Panc1 (cell line): ENCODE data around the gene SCAF4. TPM values are rescaled to one million over a fixed set of nuclear protein-coding genes. Genes with fewer than 3 reads are reported as not detected.

Experiments
- ATAC-seq: fragments of 200-7000 bp; cut with Tn5 transposase; 2 replicates; pipeline ENCODE4 v1.9.1; 2020; ENCODE audit warnings: mild to moderate bottlenecking, moderate library complexity
- BruUV-seq: library from RNA; stranded (reverse); fragments of 400-500 nt; replicated peaks from 2 replicates; lab custom pipeline; 2021; lab: Mats Ljungman, UMichigan
- CTCF ChIA-PET: fragments of 300-600 bp; sonication (Branson Sonifier 250); formaldehyde crosslinking; loops from one replicate; lab custom pipeline; 2022; ENCODE audit warnings: antibody characterized with exemption; lab: Charles Lee
- POLR2A ChIA-PET: fragments of 300-600 bp; sonication (Branson Sonifier 250); formaldehyde crosslinking; loops from one replicate; lab custom pipeline; 2022; ENCODE audit warnings: antibody characterized with exemption; lab: Charles Lee
- DNase-seq: peaks from one replicate; pipeline ENCODE4 v3.0.0-alpha.2; 2010; ENCODE audit warnings: low read depth, low spot score
- H3K27ac ChIP-seq: 2 replicates; pipeline ENCODE4 v1.5.1; 2011; ENCODE audit warnings: mild to moderate bottlenecking, low read length, inconsistent platforms
- H3K27me3 ChIP-seq: fragments of 200-500 bp; sonication (Bioruptor generic); 2 replicates; pipeline ENCODE4 v1.6.0; 2014; ENCODE audit warnings: low read length, inconsistent platforms; ENCODE audit not compliant: control insufficient read depth, insufficient read depth
- H3K36me3 ChIP-seq: fragments of 200-500 bp; sonication (Bioruptor generic); 2 replicates; pipeline ENCODE4 v1.5.1; 2014; ENCODE audit warnings: inconsistent platforms, mild to moderate bottlenecking, low read length, moderate library complexity; ENCODE audit not compliant: control insufficient read depth, insufficient read depth
- H3K4me1 ChIP-seq: 2 replicates; pipeline ENCODE4 v1.5.1; 2011; ENCODE audit warnings: inconsistent platforms, mild to moderate bottlenecking, low read length, moderate library complexity; ENCODE audit not compliant: control insufficient read depth, insufficient read depth
- H3K4me3 ChIP-seq, 2 experiments: 2 replicates each; pipeline ENCODE4 v1.5.1; 2011 to 2012; ENCODE audit warnings: low read depth in 2 of 2, low read length in 2 of 2, mild to moderate bottlenecking in 2 of 2, inconsistent platforms in 1 of 2, moderate library complexity in 1 of 2
- H3K9me3 ChIP-seq: fragments of 200-500 bp; sonication (Bioruptor generic); 2 replicates; pipeline ENCODE4 v1.5.1; 2014; ENCODE audit warnings: low read depth, mild to moderate bottlenecking, inconsistent platforms, low read length, moderate library complexity; ENCODE audit not compliant: control insufficient read depth, insufficient read depth
- CTCF ChIP-seq: fragments of 450-650 bp; IDR thresholded peaks from 2 replicates; pipeline ENCODE4 v1.5.1; 2017; ENCODE audit warnings: mild to moderate bottlenecking
- POLR2AphosphoS5 ChIP-seq: IDR thresholded peaks from 2 replicates; pipeline ENCODE4 v1.6.1; 2012; ENCODE audit warnings: mild to moderate bottlenecking, low read depth, low read length, moderate library complexity
- REST ChIP-seq, 2 experiments: IDR thresholded peaks; 2 replicates each; pipeline ENCODE4 v1.6.1; 2011 to 2012; ENCODE audit warnings: low read depth in 2 of 2, control low read depth in 1 of 2, low read length in 1 of 2, mild to moderate bottlenecking in 1 of 2, moderate library complexity in 1 of 2; ENCODE audit not compliant: insufficient read depth in 1 of 2
- SIN3A ChIP-seq: IDR thresholded peaks from 2 replicates; pipeline ENCODE4 v1.6.1; 2012; ENCODE audit warnings: low read depth, mild to moderate bottlenecking, low read length, moderate library complexity, borderline replicate concordance; ENCODE audit not compliant: insufficient read depth
- TCF7L2 ChIP-seq: IDR thresholded peaks from 2 replicates; pipeline ENCODE4 v1.6.1; 2011; ENCODE audit warnings: mild to moderate bottlenecking, low read depth, low read length, inconsistent platforms
- in situ Hi-C: cut with HindIII; loops from 2 replicates; pipeline ENCODE4 v1.10.0; 2016; ENCODE audit warnings: low sequenced_read_pairs, low pct_unique_long_range_greater_than_20kb
- intact Hi-C: fragments of 100-400 bp; cut with micrococcal nuclease; formaldehyde crosslinking; loops from one replicate; pipeline ENCODE4 v1.10.0; 2022; ENCODE audit not compliant: unreplicated experiment
- total RNA-seq: library from RNA; stranded (reverse); gene quantifications from one replicate; pipeline ENCODE4 v1.2.1, GENCODE V29; 2021; ENCODE audit not compliant: unreplicated experiment

Gene SCAF4
- total RNA-seq, 1 experiment from 2014 or later = 28.4 TPM

- ATAC-seq = no peak
- Histone ChIP-seq H3K4me3 (no peak overlapping the region), H3K27ac (no peak overlapping the region), H3K36me3 (no peaks in the 10 kb centered on the region), H3K4me1 (peaks cover 5% of the 10 kb centered on the region; the same call in 1 of the 2 replicates), H3K9me3 (no peaks in the 10 kb centered on the region), H3K27me3 (no peaks in the 10 kb centered on the region)
- no peak for DNase-seq
- ChIA-PET POLR2A (no interaction called here), CTCF (no interaction called here)
- in situ Hi-C loops = no loop called here
- intact Hi-C loops = no loop called here
- BruUV-seq = no TSS peak
- no peak for TF ChIP-seq REST (IDR thresholded peaks at IDR 0.05; ENCODE audit: insufficient read depth in 1 of 2, low read depth in 2 of 2, low read length in 1 of 2)
- TF ChIP-seq SIN3A = no peak
- TF ChIP-seq TCF7L2 = no peak
- no peak for TF ChIP-seq CTCF
- TF ChIP-seq POLR2AphosphoS5 = no peak
Observed at GRCh38 chr21:31721381-31721780, 10.5 kb downstream of the SCAF4 start.

GRCh38 chr21:31720739-31721138, 11.2 kb downstream of the SCAF4 start:
- BruUV-seq = TSS peak; percentile 6
- Histone ChIP-seq H3K4me3 (no peak overlapping the region), H3K9me3 (no peaks in the 10 kb centered on the region), H3K4me1 (peaks cover 5% of the 10 kb centered on the region; the same call in 1 of the 2 replicates), H3K27me3 (no peaks in the 10 kb centered on the region), H3K27ac (no peak overlapping the region), H3K36me3 (no peaks in the 10 kb centered on the region)
- TF ChIP-seq SIN3A (no peak), TCF7L2 (no peak), POLR2AphosphoS5 (no peak), CTCF (no peak), REST (IDR thresholded peaks at IDR 0.05; ENCODE audit: insufficient read depth in 1 of 2, low read depth in 2 of 2, low read length in 1 of 2) (no peak)
- POLR2A ChIA-PET = no interaction called here
- no peak for DNase-seq
- intact Hi-C loops (no loop called here), in situ Hi-C loops (no loop called here)
- no peak for ATAC-seq
- CTCF ChIA-PET = no interaction called here
